ENCODE results near the gene PON3.

DNA sequence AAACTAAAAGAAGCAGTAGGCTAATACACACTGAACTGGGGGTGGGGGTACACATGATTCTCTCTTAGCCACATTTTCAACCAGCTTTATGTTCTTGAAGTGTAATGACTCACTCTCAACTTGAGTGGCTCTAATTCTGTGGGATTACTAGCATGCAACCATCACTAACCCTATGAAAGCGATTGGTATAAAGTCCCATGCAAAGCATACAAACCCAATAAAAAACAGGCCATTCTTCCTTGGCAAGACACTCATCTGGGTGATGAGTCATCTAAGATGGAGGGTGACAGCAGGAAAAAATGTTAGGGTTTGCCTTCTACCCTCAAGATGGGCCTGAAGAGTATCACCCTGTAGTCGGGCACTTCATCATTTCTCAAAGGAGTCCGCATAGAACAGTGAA is 14.9 kb upstream of the PON3 start:
- TF ChIP-seq ZNF331 (CRISPR knock-in tag; IDR thresholded peaks at IDR 0.05; ENCODE audit: low read depth): no peak
- TF ChIP-seq POLR2AphosphoS5 (IDR thresholded peaks at IDR 0.05; ENCODE audit: low read depth): no peak
- TF ChIP-seq, protein P1, sequence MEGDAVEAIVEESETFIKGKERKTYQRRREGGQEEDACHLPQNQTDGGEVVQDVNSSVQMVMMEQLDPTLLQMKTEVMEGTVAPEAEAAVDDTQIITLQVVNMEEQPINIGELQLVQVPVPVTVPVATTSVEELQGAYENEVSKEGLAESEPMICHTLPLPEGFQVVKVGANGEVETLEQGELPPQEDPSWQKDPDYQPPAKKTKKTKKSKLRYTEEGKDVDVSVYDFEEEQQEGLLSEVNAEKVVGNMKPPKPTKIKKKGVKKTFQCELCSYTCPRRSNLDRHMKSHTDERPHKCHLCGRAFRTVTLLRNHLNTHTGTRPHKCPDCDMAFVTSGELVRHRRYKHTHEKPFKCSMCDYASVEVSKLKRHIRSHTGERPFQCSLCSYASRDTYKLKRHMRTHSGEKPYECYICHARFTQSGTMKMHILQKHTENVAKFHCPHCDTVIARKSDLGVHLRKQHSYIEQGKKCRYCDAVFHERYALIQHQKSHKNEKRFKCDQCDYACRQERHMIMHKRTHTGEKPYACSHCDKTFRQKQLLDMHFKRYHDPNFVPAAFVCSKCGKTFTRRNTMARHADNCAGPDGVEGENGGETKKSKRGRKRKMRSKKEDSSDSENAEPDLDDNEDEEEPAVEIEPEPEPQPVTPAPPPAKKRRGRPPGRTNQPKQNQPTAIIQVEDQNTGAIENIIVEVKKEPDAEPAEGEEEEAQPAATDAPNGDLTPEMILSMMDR (conservative IDR thresholded peaks at IDR 0.05; ENCODE audit: low read depth in 2 of 2): no peak
- TF ChIP-seq EZH2 (IDR thresholded peaks at IDR 0.05; ENCODE audit: low read depth, unreplicated experiment): no peak
- TF ChIP-seq, protein P2, sequence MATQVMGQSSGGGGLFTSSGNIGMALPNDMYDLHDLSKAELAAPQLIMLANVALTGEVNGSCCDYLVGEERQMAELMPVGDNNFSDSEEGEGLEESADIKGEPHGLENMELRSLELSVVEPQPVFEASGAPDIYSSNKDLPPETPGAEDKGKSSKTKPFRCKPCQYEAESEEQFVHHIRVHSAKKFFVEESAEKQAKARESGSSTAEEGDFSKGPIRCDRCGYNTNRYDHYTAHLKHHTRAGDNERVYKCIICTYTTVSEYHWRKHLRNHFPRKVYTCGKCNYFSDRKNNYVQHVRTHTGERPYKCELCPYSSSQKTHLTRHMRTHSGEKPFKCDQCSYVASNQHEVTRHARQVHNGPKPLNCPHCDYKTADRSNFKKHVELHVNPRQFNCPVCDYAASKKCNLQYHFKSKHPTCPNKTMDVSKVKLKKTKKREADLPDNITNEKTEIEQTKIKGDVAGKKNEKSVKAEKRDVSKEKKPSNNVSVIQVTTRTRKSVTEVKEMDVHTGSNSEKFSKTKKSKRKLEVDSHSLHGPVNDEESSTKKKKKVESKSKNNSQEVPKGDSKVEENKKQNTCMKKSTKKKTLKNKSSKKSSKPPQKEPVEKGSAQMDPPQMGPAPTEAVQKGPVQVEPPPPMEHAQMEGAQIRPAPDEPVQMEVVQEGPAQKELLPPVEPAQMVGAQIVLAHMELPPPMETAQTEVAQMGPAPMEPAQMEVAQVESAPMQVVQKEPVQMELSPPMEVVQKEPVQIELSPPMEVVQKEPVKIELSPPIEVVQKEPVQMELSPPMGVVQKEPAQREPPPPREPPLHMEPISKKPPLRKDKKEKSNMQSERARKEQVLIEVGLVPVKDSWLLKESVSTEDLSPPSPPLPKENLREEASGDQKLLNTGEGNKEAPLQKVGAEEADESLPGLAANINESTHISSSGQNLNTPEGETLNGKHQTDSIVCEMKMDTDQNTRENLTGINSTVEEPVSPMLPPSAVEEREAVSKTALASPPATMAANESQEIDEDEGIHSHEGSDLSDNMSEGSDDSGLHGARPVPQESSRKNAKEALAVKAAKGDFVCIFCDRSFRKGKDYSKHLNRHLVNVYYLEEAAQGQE (IDR thresholded peaks at IDR 0.05; ENCODE audit: unreplicated experiment): no peak
- TF ChIP-seq, protein P3, sequence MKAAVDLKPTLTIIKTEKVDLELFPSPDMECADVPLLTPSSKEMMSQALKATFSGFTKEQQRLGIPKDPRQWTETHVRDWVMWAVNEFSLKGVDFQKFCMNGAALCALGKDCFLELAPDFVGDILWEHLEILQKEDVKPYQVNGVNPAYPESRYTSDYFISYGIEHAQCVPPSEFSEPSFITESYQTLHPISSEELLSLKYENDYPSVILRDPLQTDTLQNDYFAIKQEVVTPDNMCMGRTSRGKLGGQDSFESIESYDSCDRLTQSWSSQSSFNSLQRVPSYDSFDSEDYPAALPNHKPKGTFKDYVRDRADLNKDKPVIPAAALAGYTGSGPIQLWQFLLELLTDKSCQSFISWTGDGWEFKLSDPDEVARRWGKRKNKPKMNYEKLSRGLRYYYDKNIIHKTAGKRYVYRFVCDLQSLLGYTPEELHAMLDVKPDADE (IDR thresholded peaks at IDR 0.05): no peak
- TF ChIP-seq EZH2phosphoT487 (IDR thresholded peaks at IDR 0.05; ENCODE audit: unreplicated experiment): no peak
- TF ChIP-seq ZNF114 (CRISPR knock-in tag; IDR thresholded peaks at IDR 0.05): no peak
- TF ChIP-seq, protein P4, sequence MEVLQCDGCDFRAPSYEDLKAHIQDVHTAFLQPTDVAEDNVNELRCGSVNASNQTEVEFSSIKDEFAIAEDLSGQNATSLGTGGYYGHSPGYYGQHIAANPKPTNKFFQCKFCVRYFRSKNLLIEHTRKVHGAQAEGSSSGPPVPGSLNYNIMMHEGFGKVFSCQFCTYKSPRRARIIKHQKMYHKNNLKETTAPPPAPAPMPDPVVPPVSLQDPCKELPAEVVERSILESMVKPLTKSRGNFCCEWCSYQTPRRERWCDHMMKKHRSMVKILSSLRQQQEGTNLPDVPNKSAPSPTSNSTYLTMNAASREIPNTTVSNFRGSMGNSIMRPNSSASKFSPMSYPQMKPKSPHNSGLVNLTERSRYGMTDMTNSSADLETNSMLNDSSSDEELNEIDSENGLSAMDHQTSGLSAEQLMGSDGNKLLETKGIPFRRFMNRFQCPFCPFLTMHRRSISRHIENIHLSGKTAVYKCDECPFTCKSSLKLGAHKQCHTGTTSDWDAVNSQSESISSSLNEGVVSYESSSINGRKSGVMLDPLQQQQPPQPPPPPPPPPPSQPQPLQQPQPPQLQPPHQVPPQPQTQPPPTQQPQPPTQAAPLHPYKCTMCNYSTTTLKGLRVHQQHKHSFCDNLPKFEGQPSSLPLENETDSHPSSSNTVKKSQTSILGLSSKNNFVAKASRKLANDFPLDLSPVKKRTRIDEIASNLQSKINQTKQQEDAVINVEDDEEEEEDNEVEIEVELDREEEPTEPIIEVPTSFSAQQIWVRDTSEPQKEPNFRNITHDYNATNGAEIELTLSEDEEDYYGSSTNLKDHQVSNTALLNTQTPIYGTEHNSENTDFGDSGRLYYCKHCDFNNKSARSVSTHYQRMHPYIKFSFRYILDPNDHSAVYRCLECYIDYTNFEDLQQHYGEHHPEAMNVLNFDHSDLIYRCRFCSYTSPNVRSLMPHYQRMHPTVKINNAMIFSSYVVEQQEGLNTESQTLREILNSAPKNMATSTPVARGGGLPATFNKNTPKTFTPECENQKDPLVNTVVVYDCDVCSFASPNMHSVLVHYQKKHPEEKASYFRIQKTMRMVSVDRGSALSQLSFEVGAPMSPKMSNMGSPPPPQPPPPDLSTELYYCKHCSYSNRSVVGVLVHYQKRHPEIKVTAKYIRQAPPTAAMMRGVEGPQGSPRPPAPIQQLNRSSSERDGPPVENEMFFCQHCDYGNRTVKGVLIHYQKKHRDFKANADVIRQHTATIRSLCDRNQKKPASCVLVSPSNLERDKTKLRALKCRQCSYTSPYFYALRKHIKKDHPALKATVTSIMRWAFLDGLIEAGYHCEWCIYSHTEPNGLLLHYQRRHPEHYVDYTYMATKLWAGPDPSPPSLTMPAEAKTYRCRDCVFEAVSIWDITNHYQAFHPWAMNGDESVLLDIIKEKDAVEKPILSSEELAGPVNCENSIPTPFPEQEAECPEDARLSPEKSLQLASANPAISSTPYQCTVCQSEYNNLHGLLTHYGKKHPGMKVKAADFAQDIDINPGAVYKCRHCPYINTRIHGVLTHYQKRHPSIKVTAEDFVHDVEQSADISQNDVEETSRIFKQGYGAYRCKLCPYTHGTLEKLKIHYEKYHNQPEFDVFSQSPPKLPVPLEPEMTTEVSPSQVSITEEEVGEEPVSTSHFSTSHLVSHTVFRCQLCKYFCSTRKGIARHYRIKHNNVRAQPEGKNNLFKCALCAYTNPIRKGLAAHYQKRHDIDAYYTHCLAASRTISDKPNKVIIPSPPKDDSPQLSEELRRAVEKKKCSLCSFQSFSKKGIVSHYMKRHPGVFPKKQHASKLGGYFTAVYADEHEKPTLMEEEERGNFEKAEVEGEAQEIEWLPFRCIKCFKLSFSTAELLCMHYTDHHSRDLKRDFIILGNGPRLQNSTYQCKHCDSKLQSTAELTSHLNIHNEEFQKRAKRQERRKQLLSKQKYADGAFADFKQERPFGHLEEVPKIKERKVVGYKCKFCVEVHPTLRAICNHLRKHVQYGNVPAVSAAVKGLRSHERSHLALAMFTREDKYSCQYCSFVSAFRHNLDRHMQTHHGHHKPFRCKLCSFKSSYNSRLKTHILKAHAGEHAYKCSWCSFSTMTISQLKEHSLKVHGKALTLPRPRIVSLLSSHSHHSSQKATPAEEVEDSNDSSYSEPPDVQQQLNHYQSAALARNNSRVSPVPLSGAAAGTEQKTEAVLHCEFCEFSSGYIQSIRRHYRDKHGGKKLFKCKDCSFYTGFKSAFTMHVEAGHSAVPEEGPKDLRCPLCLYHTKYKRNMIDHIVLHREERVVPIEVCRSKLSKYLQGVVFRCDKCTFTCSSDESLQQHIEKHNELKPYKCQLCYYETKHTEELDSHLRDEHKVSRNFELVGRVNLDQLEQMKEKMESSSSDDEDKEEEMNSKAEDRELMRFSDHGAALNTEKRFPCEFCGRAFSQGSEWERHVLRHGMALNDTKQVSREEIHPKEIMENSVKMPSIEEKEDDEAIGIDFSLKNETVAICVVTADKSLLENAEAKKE (CRISPR knock-in tag; IDR thresholded peaks at IDR 0.05): no peak
- TF ChIP-seq CREB1 (CRISPR knock-in tag; IDR thresholded peaks at IDR 0.05; ENCODE audit: low read depth): no peak
